GM12801 (cell line): Measurements from ENCODE around the gene MTA3.

Source experiments
- CTCF ChIP-seq: IDR thresholded peaks from one replicate; pipeline ENCODE4 v1.5.1; 2011; ENCODE audit warnings: control low read depth; ENCODE audit not compliant: insufficient read length; ENCODE audit errors: extremely low read depth

Gene MTA3

DNA sequence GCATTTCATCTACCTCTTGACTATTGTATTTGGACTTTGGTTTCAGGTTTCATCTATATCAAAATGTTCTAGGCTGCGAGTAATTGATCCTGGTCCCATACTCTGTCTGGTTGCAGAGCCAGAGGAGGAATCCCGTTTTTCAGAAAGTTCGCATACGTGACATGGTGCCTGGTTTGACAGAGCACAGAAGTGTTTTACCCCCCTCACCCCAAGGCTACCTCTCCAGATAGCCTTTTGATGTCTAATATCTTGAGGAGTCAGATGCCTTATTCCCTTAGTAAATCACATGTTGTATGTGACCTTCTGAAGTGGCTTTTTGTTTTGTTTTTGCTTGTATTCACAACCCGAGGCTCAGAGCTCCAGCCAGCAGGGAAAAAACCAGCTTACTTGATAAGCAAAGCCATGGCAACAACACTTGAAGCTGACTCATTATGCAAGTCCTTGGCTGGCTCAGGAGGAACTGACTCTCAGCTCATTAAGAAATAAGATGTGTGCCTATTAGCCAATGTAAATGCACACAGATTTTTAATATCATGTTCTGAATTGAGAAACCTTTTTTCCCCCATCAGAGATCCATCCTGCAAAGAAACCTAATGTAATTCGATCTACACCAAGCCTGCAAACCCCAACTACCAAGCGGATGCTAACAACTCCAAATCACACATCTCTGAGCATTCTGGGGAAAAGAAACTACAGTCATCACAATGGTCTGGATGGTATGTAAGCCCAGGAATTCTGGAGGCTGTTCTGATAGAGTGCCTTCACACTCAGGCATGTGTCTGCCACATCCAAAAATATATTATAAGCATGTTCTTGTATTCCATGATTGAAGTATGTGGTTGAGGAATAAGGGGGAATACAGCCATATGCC lies 154.1 kb downstream of the MTA3 start:
- no peak for TF ChIP-seq CTCF

- no peak for TF ChIP-seq CTCF
Observed at GRCh38 chr2:42723465-42723864, 155.0 kb downstream of the MTA3 start.

DNA sequence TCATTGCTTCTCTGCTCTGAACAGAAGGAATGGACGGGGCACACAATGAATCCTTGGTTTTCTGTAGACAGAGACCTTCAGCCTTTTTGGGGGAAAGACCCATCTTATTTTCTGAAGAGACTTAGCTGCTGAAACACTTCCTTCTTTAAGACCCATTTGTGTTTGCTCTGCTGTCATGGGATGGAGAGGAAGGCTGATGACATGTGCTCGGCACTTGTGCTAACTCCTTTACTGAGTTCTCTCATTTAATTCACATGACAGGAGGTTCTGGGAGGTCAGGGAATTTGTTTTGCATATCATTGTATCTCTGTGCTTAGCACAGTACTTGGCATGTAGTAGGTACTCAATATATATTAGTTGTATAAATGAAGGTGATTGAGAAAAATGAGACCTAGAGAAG lies 156.5 kb downstream of the MTA3 start:
- TF ChIP-seq CTCF = no peak

DNA sequence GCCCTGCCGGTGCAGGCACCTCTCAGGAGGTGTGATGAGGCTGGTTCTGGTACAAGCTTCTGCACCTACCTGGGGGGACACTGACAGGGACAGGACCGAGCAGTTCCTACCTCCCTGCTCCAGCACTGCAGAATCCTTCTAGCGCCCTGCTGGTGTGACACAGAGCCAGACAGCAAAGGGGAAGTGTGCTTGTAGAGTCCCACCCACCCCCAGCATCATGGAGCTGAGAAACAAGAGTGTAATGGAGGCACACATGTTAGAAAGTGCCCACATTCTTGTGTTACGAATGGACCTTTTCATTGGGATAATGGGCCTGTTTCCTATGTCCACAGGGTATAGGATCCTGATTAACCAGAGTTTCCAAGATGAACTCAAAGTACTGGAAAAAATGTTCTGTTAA lies 157.2 kb downstream of the MTA3 start:
- TF ChIP-seq CTCF = no peak

DNA sequence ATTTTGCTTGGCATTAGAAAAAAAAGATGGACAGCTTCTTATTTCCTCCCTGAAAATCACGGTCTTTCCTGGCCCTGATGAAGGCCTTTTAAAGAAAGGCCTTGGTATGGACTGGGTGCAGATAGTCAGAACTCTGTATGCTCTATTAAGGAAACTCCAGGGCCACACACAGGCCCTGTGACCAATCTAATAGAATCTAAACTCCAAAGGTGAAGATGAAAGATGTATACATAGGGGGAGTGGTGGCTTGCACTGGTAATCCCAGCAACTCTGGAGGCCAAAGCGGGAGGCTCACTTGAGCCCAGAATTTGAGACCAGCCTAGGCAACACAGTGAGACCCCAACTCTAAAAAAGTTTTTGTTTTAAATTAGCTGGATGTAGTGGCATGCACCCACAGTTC lies 158.2 kb downstream of the MTA3 start:
- TF ChIP-seq CTCF = no peak

- TF ChIP-seq CTCF = no peak
Observed at GRCh38 chr2:42733852-42734251, 165.4 kb downstream of the MTA3 start.

DNA sequence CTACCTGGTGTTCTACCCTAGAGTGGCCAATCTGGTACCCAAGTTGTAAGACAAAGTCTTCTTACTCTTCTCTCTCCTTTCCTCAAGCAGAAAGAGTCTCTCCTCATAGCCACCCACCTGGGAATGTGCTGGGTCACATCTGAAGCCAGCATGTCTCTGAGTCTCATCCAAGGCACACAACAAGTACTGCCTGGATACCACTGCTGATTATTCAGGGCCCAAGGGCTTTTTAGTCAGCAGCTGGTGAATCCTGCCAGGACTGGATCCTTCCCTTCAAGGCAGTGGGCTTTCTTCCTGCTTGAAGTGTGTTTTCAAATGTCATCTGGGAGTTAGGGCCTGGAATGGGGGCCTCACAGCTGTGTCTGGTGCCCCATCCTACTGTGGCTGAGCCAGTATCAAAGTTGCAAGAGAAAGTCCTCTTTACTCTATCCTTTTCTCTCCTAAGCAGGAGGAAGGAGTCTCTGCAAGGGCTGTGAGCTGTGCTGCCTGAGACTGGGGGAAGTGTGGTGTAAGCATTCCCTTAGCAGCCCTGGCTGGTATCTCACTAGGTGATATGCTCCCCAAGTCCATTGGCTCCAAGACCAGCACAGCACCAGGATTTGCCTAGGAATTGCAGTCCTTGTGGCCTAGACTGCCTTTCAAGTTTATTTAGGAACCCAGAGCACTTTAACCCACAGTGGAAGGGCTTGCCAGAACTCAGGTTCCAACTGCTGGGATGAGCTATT lies 168.3 kb downstream of the MTA3 start:
- TF ChIP-seq CTCF = no peak
